ENCODE data around the gene ZBED4. TPM values are rescaled to one million over a fixed set of nuclear protein-coding genes. Genes with fewer than 3 reads are reported as not detected.

ZBED4 gene
- total and polyA plus RNA-seq, 11 donors: 2.2 to 8.6 (median 4.9) TPM

DNA sequence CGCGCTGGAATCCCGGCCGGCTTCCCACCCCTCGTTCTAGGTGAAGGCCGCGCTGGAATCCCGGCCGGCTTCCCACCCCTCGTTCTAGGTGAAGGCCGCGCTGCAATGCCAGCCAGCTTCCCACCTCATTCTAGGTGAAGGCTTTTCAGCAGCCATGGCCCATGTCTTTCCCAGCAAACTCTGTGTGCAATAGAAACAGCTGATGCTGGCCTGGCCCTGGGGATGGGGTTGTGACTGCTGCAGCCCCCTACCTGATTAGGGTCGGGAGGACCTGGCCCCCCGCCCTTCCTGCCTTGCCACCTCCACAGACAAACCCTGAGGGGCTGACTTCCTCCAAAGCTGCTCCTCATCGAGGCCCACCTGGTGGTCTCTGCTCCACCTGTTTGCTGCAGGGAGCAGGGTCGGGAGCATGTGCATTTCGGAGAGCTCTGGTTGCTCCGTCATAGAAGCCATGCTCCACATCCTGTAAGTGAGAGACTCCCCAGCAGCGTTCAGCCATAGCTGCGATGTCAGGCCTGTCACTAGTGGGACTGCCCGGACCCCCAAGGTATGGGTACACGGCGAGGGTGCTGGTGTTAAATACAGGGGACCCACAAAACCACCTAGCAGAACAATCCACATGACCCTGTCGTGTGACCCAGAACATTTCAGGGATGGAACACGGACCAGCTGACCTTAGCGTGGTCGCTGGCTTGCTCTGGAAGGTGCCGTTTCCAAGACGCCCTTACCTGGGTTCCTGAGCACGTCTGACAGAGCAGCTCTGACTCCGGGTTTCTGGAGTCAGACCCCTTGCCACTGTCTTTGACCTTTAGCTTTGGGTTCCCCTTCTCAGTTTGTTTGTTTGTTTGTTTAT lies 3.3 kb downstream of the ZBED4 start:
- ATAC-seq: no peak
- H3K27me3 ChIP-seq: no peaks in the 10 kb centered on the region
- H3K4me3 ChIP-seq: no peak overlapping the region
- H3K27ac ChIP-seq: no peak overlapping the region
- intact Hi-C loops (cut with DNase I): loop anchor here in 4 of 10 donors (5.0 to 10.0 kb wide), 3 partner anchors 58 to 62 kb away; partner anchors contain the start of genes ALG12 (in 3 of the 4) and CRELD2 (in 3 of the 4)
- no peaks in the 10 kb centered on the region for H3K9me3 ChIP-seq
- no peak for TF ChIP-seq CTCF (IDR thresholded peaks at IDR 0.05)
- no peak for TF ChIP-seq POLR2A (IDR thresholded peaks at IDR 0.05)
- H3K4me1 ChIP-seq: peaks cover 0 to 38% (median 16%) of the 10 kb centered on the region in 12 donors
- DNase-seq: no peak
- 87 to 89% (median 87%) methylated on average over 17 to 31 of the region's 31 CpGs for WGBS, 4 donors
- peaks cover 0 to 3% (median 0%) of the 10 kb centered on the region in 9 donors for H3K36me3 ChIP-seq

- intact Hi-C loops (cut with DNase I): loop anchor here in 4 of 10 donors (5.0 to 10.0 kb wide), 3 partner anchors 56 to 64 kb away; partner anchors contain the start of genes ALG12 (in 3 of the 4) and CRELD2 (in 3 of the 4)
- peaks cover 0 to 3% (median 0%) of the 10 kb centered on the region in 9 donors for H3K36me3 ChIP-seq
- H3K27me3 ChIP-seq: no peaks in the 10 kb centered on the region
- DNase-seq (no peak), ATAC-seq (no peak)
- H3K9me3 ChIP-seq: no peaks in the 10 kb centered on the region
- TF ChIP-seq POLR2A (IDR thresholded peaks at IDR 0.05) (no peak), CTCF (IDR thresholded peaks at IDR 0.05) (no peak)
- H3K4me1 ChIP-seq: peaks cover 0 to 40% (median 15%) of the 10 kb centered on the region in 12 donors
- WGBS, 4 donors: 84 to 88% (median 85%) methylated on average over 13 to 14 of the region's 14 CpGs
- H3K4me3 ChIP-seq: no peak overlapping the region
- H3K27ac ChIP-seq: no peak overlapping the region
Measured at GRCh38 chr22:49858827-49859226, 5.2 kb downstream of the ZBED4 start.

DNA sequence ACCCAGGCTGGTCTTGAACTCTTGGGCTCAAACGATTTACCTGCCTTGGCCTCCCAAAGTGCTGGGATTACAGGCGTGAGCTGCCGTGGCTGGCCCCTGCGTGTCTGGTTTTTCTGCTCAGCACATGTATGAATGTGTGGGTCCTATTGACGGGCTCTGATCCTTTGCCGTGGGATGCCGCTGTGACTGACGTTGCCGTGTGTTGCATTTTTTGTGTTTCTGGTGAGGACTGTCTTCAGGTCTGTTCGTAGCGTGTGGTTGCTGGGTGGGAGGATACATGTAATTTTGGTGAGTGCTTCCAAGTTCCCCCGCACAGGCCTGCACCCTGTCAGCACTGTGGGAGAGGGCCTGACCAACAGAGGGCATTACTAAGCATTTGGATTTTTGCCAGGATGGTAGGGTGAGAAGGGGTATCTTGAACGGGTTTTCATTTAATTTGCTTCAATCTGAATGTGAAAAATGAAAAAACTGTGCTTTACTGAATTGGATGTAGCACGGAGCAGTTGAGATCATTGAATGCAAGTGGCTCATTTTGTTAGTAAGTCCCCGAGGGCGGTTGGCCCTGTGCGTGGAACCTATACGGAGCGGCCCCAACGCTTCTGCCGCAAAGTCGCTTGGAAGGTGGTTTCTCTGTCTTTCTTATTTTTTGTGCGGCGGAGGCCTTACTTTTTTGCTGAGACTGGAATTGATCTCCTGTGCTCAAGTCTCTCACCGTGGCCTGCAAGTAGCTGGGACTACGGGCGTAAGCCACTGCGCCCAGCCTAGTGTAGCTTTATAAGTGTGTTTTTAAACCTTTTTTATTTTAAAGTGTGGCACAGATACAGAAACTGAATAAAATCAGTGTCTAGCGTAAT lies 8.2 kb downstream of the ZBED4 start:
- H3K4me3 ChIP-seq: no peak overlapping the region
- peaks cover 0 to 5% (median 0%) of the 10 kb centered on the region in 9 donors for H3K36me3 ChIP-seq
- H3K27me3 ChIP-seq: no peaks in the 10 kb centered on the region
- ATAC-seq (no peak), DNase-seq (no peak)
- peaks cover 0 to 21% (median 16%) of the 10 kb centered on the region in 12 donors for H3K9me3 ChIP-seq
- 89 to 94% (median 92%) methylated on average over 28 to 29 of the region's 29 CpGs for WGBS, 4 donors
- TF ChIP-seq CTCF (IDR thresholded peaks at IDR 0.05) (no peak), POLR2A (IDR thresholded peaks at IDR 0.05) (no peak)
- peaks cover 0 to 18% (median 0%) of the 10 kb centered on the region in 12 donors for H3K4me1 ChIP-seq
- intact Hi-C loops (cut with DNase I): no loop called here
- peak overlapping the region in 1 of 12 donors; percentile 46 for H3K27ac ChIP-seq

- peaks cover 0 to 18% (median 0%) of the 10 kb centered on the region in 12 donors for H3K4me1 ChIP-seq
- no peak overlapping the region for H3K4me3 ChIP-seq
- ATAC-seq (peak in 1 of 4 donors; percentile 12), DNase-seq (no peak)
- no peaks in the 10 kb centered on the region for H3K27me3 ChIP-seq
- intact Hi-C loops (cut with DNase I): no loop called here
- WGBS, 4 donors: 88 to 95% (median 92%) methylated on average over 5 of the region's 5 CpGs
- peak overlapping the region in 1 of 12 donors; percentile 46 for H3K27ac ChIP-seq
- TF ChIP-seq POLR2A (IDR thresholded peaks at IDR 0.05) (no peak), CTCF (IDR thresholded peaks at IDR 0.05) (no peak)
- peaks cover 0 to 26% (median 16%) of the 10 kb centered on the region in 12 donors for H3K9me3 ChIP-seq
- peaks cover 0 to 7% (median 0%) of the 10 kb centered on the region in 9 donors for H3K36me3 ChIP-seq
Measured at GRCh38 chr22:49862496-49862776, 8.8 kb downstream of the ZBED4 start.
